ENCODE data around the gene MAS1L.

Gene MAS1L

GRCh38 chr6:29496961-29497360 lies 9.2 kb upstream of the MAS1L start:
- no peak overlapping the region for H3K4me3 ChIP-seq (ENCODE audit: low read depth, low read length)
- no peak for DNase-seq (ENCODE audit: low read depth)
- TF ChIP-seq CTCF (IDR thresholded peaks at IDR 0.05; ENCODE audit: insufficient read depth, low read depth, low read length, missing control alignments), result no peak

- no peak for DNase-seq (ENCODE audit: low read depth)
- no peak for TF ChIP-seq CTCF (IDR thresholded peaks at IDR 0.05; ENCODE audit: insufficient read depth, low read depth, low read length, missing control alignments)
- H3K4me3 ChIP-seq (ENCODE audit: low read depth, low read length), result no peak overlapping the region
These were observed 7.8 kb upstream of the MAS1L start for GRCh38 chr6:29495571-29495970.

GRCh38 chr6:29494131-29494530 lies 6.4 kb upstream of the MAS1L start:
- H3K4me3 ChIP-seq (ENCODE audit: low read depth, low read length), result no peak overlapping the region
- no peak for DNase-seq (ENCODE audit: low read depth)
- no peak for TF ChIP-seq CTCF (IDR thresholded peaks at IDR 0.05; ENCODE audit: insufficient read depth, low read depth, low read length, missing control alignments)

GRCh38 chr6:29493261-29493660 lies 5.5 kb upstream of the MAS1L start:
- no peak overlapping the region for H3K4me3 ChIP-seq (ENCODE audit: low read depth, low read length)
- no peak for DNase-seq (ENCODE audit: low read depth)
- no peak for TF ChIP-seq CTCF (IDR thresholded peaks at IDR 0.05; ENCODE audit: insufficient read depth, low read depth, low read length, missing control alignments)

GRCh38 chr6:29491574-29491973 lies 3.8 kb upstream of the MAS1L start:
- H3K4me3 ChIP-seq (ENCODE audit: low read depth, low read length), result no peak overlapping the region
- TF ChIP-seq CTCF (IDR thresholded peaks at IDR 0.05; ENCODE audit: insufficient read depth, low read depth, low read length, missing control alignments), result no peak
- DNase-seq (ENCODE audit: low read depth), result no peak

GRCh38 chr6:29490552-29490951 lies 2.8 kb upstream of the MAS1L start:
- DNase-seq (ENCODE audit: low read depth), result no peak
- no peak for TF ChIP-seq CTCF (IDR thresholded peaks at IDR 0.05; ENCODE audit: insufficient read depth, low read depth, low read length, missing control alignments)

GRCh38 chr6:29490055-29490454 lies 2.3 kb upstream of the MAS1L start:
- no peak overlapping the region for H3K4me3 ChIP-seq (ENCODE audit: low read depth, low read length)
- DNase-seq (ENCODE audit: low read depth), result no peak
- no peak for TF ChIP-seq CTCF (IDR thresholded peaks at IDR 0.05; ENCODE audit: insufficient read depth, low read depth, low read length, missing control alignments)

More at GRCh38 chr6:29490552-29490951, 2.8 kb upstream of the MAS1L start:
- no peak overlapping the region for H3K4me3 ChIP-seq (ENCODE audit: low read depth, low read length)

Data from GM12865 (cell line).